NCI-H2171 (cell line): ENCODE data around the gene CTDSPL.
"Not testable (repeated sequence)": the region's sequence is repeated elsewhere in the genome, so short reads cannot be mapped to it uniquely, and the experiment has no call there.

Experiments
- DNase-seq: peaks from one replicate; lab custom pipeline; 2025; lab: John Stamatoyannopoulos, UW

CTDSPL gene

GRCh38 chr3:38019658-38020341, 158.1 kb downstream of the CTDSPL start:
- DNase-seq: no peak

GRCh38 chr3:38020342-38020726, 158.7 kb downstream of the CTDSPL start:
- no peak for DNase-seq

- DNase-seq: no peak
Measured at GRCh38 chr3:38021196-38021595, 159.5 kb downstream of the CTDSPL start.

- DNase-seq: no peak
Measured at GRCh38 chr3:38022301-38022700, 160.6 kb downstream of the CTDSPL start.

- no peak for DNase-seq
Measured at GRCh38 chr3:38022896-38023709, 161.4 kb downstream of the CTDSPL start.

GRCh38 chr3:38026856-38027255, 165.2 kb downstream of the CTDSPL start:
- no peak for DNase-seq

- no peak for DNase-seq
Measured at GRCh38 chr3:38027466-38028465, 166.1 kb downstream of the CTDSPL start.

- no peak for DNase-seq
Measured at GRCh38 chr3:38028621-38029361, 167.1 kb downstream of the CTDSPL start.

- no peak for DNase-seq
Measured at GRCh38 chr3:38029400-38030125, 167.9 kb downstream of the CTDSPL start, which contains the start of gene PLCD1. Gene PLCD1 (minus strand): TSS chr3:38029642. CDS start chr3:38029539, 103 bp downstream.

GRCh38 chr3:38030126-38031021, 168.7 kb downstream of the CTDSPL start:
- DNase-seq: no peak

GRCh38 chr3:38031022-38031994, 169.6 kb downstream of the CTDSPL start:
- DNase-seq: no peak

GRCh38 chr3:38032328-38032865, 170.7 kb downstream of the CTDSPL start:
- no peak for DNase-seq

- not testable (repeated sequence) for DNase-seq
Measured at GRCh38 chr3:38033586-38033985, 171.9 kb downstream of the CTDSPL start.
